Uterus (tissue), 2 donors: ENCODE measurements around the gene SELENOF.

Source experiments
- CTCF ChIP-seq, 4 experiments: fragments of 200-600 bp in 2 of 4; fragments of 450-650 bp in 2 of 4; sonication (generic) in 2 of 4; IDR thresholded peaks; one replicate each; pipeline ENCODE4 v1.5.1; 2016 to 2019; ENCODE audit warnings: antibody characterized with exemption in 4 of 4, mild to moderate bottlenecking in 2 of 4, moderate library complexity in 1 of 4
- POLR2A ChIP-seq, 2 donors: fragments of 450-650 bp; IDR thresholded peaks; one replicate each; pipeline ENCODE4 v1.6.1; 2016; ENCODE audit warnings: antibody characterized with exemption in 2 of 2, mild to moderate bottlenecking in 1 of 2, moderate library complexity in 1 of 2

GRCh38 chr1:86942743-86943142 is 28.8 kb upstream of the SELENOF start:
- TF ChIP-seq CTCF (IDR thresholded peaks at IDR 0.05) (no peak), POLR2A (IDR thresholded peaks at IDR 0.05) (no peak)
